ENCODE results near the gene GAPVD1. TPM values are rescaled to one million over a fixed set of nuclear protein-coding genes. Genes with fewer than 3 reads are reported as not detected.

GAPVD1 gene
- total RNA-seq, 2 donors from 2014 or later: 34.4 to 50.1 TPM

DNA sequence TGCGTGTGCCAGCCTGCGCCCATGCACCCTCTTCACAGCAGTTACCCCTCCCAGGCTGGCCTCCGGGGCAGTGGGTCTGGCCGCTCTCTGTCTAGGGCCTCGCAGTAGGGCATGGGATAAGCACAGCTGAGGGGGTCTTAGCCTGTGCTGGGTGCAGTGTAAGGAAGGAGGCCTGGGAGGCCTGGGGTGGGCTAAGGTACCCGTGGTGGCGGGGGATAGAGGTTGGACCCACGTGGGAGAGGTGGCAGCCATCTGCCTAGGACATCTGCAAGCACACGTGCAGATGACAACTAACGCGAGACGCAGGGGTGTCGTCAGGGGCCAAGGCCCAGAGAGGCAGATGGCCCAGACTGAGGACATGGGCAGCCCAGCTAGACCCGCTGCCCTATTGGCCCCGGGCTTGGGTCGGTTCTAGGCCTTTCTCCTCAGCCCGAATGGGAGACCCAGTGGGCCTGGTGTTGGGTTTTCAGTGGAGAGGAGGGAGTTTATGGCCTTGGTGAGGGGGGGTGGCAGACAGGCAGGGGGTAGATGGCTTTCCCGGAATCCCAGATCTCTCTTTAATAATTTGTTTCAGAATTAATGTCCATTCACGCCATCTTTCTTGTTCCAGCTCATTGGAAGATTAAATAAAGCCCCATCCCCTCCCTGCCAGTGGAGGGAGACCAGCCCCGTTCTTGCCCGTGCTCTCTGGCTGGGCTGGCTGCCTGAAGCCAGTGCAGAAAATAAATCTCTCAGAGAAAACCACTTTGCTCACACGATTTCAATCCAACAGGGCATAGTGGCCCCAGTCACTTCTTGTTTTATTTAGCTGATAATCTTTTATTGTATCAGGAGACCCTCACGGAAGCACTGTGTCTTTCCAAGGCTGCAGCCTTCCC, 154.2 kb downstream of the GAPVD1 start:
- intact Hi-C loops (cut with DNase I): no loop called here
- Histone ChIP-seq H3K36me3 (no peaks in the 10 kb centered on the region), H3K27ac (no peak overlapping the region), H3K4me3 (no peak overlapping the region), H3K4me1 (replicated peaks) (no peaks in the 10 kb centered on the region), H3K27me3 (replicated peaks; ENCODE audit: insufficient read depth) (no peaks in the 10 kb centered on the region), H3K9me3 (no peaks in the 10 kb centered on the region)
- WGBS: 78% methylated on average over 23 of the region's 23 CpGs
- TF ChIP-seq POLR2A (IDR thresholded peaks at IDR 0.05): no peak
- TF ChIP-seq, protein P1, sequence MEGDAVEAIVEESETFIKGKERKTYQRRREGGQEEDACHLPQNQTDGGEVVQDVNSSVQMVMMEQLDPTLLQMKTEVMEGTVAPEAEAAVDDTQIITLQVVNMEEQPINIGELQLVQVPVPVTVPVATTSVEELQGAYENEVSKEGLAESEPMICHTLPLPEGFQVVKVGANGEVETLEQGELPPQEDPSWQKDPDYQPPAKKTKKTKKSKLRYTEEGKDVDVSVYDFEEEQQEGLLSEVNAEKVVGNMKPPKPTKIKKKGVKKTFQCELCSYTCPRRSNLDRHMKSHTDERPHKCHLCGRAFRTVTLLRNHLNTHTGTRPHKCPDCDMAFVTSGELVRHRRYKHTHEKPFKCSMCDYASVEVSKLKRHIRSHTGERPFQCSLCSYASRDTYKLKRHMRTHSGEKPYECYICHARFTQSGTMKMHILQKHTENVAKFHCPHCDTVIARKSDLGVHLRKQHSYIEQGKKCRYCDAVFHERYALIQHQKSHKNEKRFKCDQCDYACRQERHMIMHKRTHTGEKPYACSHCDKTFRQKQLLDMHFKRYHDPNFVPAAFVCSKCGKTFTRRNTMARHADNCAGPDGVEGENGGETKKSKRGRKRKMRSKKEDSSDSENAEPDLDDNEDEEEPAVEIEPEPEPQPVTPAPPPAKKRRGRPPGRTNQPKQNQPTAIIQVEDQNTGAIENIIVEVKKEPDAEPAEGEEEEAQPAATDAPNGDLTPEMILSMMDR (IDR thresholded peaks at IDR 0.05): no peak
- no peak for TF ChIP-seq POLR2AphosphoS5 (IDR thresholded peaks at IDR 0.05)
- no peak for DNase-seq (ENCODE audit: low spot score)

DNA sequence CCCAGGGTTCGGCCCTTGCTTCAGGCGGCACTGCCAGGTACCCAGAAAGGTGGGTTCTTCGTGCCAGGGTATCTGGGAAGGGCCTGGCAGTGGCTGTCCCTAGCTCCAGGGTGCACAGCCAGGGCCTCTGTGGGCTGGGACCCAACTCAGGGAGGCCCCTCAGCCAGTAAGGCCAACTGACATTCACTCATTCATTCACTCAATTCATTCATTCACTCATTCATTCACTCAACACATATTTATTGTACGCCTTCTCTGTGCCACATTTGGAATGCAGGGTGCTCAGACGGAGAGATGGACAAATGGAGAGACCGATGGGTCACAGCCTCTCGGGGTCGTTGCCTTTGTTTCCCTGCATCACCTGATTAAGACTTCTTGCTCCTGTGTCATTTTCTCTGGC, 154.9 kb downstream of the GAPVD1 start:
- intact Hi-C loops (cut with DNase I): no loop called here
- WGBS: 98% methylated on average over 7 of the region's 8 CpGs
- H3K4me3 ChIP-seq: no peak overlapping the region
- no peaks in the 10 kb centered on the region for H3K9me3 ChIP-seq
- TF ChIP-seq, protein P1 (IDR thresholded peaks at IDR 0.05): no peak
- no peak for TF ChIP-seq POLR2AphosphoS5 (IDR thresholded peaks at IDR 0.05)
- DNase-seq (ENCODE audit: low spot score): no peak
- no peaks in the 10 kb centered on the region for H3K36me3 ChIP-seq
- H3K27ac ChIP-seq: no peak overlapping the region
- no peaks in the 10 kb centered on the region for H3K27me3 ChIP-seq (replicated peaks; ENCODE audit: insufficient read depth)
- no peaks in the 10 kb centered on the region for H3K4me1 ChIP-seq (replicated peaks)

Small RNA genes lying within 50 kb of the gene (small RNA-seq; reads per million reads assigned to genes)
- gene AL354710.1 (0 reads per million in 2 donors), gene RNU6-1020P (0 to 0.10 reads per million in 2 donors)

Other genes with a start within 250 kb of the GAPVD1 start
- 1 to 10 TPM; 3.4 to 8.6 TPM for gene SCAI, start 118.3 kb upstream of the GAPVD1 start, total RNA-seq
- 10 to 100 TPM; 28.8 to 34.1 TPM for gene PPP6C, start 72.0 kb upstream of the GAPVD1 start, total RNA-seq
- 10 to 100 TPM; 13.3 to 14.2 TPM for gene RABEPK, start 61.3 kb upstream of the GAPVD1 start, total RNA-seq
- 100 to 1,000 TPM; 215 to 303 TPM for gene HSPA5, start 20.5 kb upstream of the GAPVD1 start, total RNA-seq